ENCODE data around the gene ELFN1. TPM values are rescaled to one million over a fixed set of nuclear protein-coding genes. Genes with fewer than 3 reads are reported as not detected.

The ELFN1 gene
- total RNA-seq, 1 experiment from 2014 or later: 0.69 TPM

- CTCF ChIA-PET: no interaction called here
- Histone ChIP-seq H3K27me3 (ENCODE audit: low read length) (peaks cover 37% of the 10 kb centered on the region), H3K36me3 (ENCODE audit: low read depth, low read length) (no peaks in the 10 kb centered on the region), H3K9ac (ENCODE audit: low read length) (no peak overlapping the region), H3K4me1 (ENCODE audit: insufficient read depth, low read length) (0 out of 2 replicates have a peak, but pooled peaks cover 5% of the 10 kb centered on the region), H3K27ac (ENCODE audit: low read length) (no peak overlapping the region), H2AFZ (ENCODE audit: low read length) (no peak overlapping the region), H3K4me3 (ENCODE audit: low read length) (no peak overlapping the region), H3K4me2 (ENCODE audit: low read length) (no peak overlapping the region), H3K9me3 (ENCODE audit: low read length) (no peaks in the 10 kb centered on the region), H4K20me1 (ENCODE audit: low read length) (no peaks in the 10 kb centered on the region), H3K79me2 (ENCODE audit: low read length) (no peaks in the 10 kb centered on the region), H3F3A (ENCODE audit: low read length, unreplicated experiment) (no peaks in the 10 kb centered on the region), H3K9me2 (replicated peaks; ENCODE audit: low read length) (no peaks in the 10 kb centered on the region)
- no TSS peak for BruUV-seq (replicated peaks)
- DNase-seq: no peak
- TF ChIP-seq CTCF (conservative IDR thresholded peaks at IDR 0.05; ENCODE audit: low read depth, low read length): no peak
- TF ChIP-seq EZH2 (IDR thresholded peaks at IDR 0.05; ENCODE audit: low read length, unreplicated experiment): no peak
- no peak for TF ChIP-seq EZH2phosphoT487 (IDR thresholded peaks at IDR 0.05; ENCODE audit: borderline replicate concordance, low read length)
- intact Hi-C loops (cut with micrococcal nuclease): loop anchor here (5.0 to 10.0 kb wide), 2 partner anchors 92 to 544 kb away; no protein-coding TSS in a partner anchor
- ATAC-seq: no peak
- POLR2A ChIA-PET (ENCODE audit: unreplicated experiment): interaction anchor here (0.5 kb wide), 1 partner anchor 38 kb away, joined by 3 read pairs; no protein-coding TSS in a partner anchor
These were observed 6.9 kb upstream of the ELFN1 start for GRCh38 chr7:1663223-1663622.

- H3K79me2 ChIP-seq (ENCODE audit: low read length): no peaks in the 10 kb centered on the region
- H3K36me3 ChIP-seq (ENCODE audit: low read depth, low read length): no peaks in the 10 kb centered on the region
- peak overlapping the region; percentile 75; the same call in 1 of the 2 replicates for H3K4me2 ChIP-seq (ENCODE audit: low read length)
- no peak overlapping the region for H3K4me3 ChIP-seq (ENCODE audit: low read length)
- H2AFZ ChIP-seq (ENCODE audit: low read length): no peak overlapping the region
- peaks cover 40% of the 10 kb centered on the region for H3K27me3 ChIP-seq (ENCODE audit: low read length)
- intact Hi-C loops (cut with micrococcal nuclease): loop anchor here (5.0 to 10.0 kb wide), 2 partner anchors 91 to 543 kb away; no protein-coding TSS in a partner anchor
- H4K20me1 ChIP-seq (ENCODE audit: low read length): no peaks in the 10 kb centered on the region
- H3K9me3 ChIP-seq (ENCODE audit: low read length): no peaks in the 10 kb centered on the region
- DNase-seq (no peak), ATAC-seq (no peak)
- no TSS peak for BruUV-seq (replicated peaks)
- no peak overlapping the region for H3K9ac ChIP-seq (ENCODE audit: low read length)
- H3F3A ChIP-seq (ENCODE audit: low read length, unreplicated experiment): no peaks in the 10 kb centered on the region
- no peak overlapping the region for H3K27ac ChIP-seq (ENCODE audit: low read length)
- no peaks in the 10 kb centered on the region for H3K9me2 ChIP-seq (replicated peaks; ENCODE audit: low read length)
- CTCF ChIA-PET: interaction anchor here (0.6 to 1.1 kb wide), 5 partner anchors 49 to 620 kb away, joined by 3 to 14 read pairs (median 4); no protein-coding TSS in a partner anchor
- TF ChIP-seq CTCF (conservative IDR thresholded peaks at IDR 0.05; ENCODE audit: low read depth, low read length) (no peak), EZH2phosphoT487 (IDR thresholded peaks at IDR 0.05; ENCODE audit: borderline replicate concordance, low read length) (no peak), EZH2 (IDR thresholded peaks at IDR 0.05; ENCODE audit: low read length, unreplicated experiment) (no peak)
- POLR2A ChIA-PET (ENCODE audit: unreplicated experiment): no interaction called here
- 0 out of 2 replicates have a peak, but pooled peaks cover 5% of the 10 kb centered on the region for H3K4me1 ChIP-seq (ENCODE audit: insufficient read depth, low read length)
These were observed 6.0 kb upstream of the ELFN1 start for GRCh38 chr7:1663857-1664651.
